ENCODE measurements around the gene SHKBP1. TPM values are rescaled to one million over a fixed set of nuclear protein-coding genes. Genes with fewer than 3 reads are reported as not detected.

Gene SHKBP1
- total and polyA plus RNA-seq, 2 of the 13 experiments (the other 11 are each of a cell fraction or from before 2014, with no cell fraction given), result 16.2 to 17.4 TPM

DNA sequence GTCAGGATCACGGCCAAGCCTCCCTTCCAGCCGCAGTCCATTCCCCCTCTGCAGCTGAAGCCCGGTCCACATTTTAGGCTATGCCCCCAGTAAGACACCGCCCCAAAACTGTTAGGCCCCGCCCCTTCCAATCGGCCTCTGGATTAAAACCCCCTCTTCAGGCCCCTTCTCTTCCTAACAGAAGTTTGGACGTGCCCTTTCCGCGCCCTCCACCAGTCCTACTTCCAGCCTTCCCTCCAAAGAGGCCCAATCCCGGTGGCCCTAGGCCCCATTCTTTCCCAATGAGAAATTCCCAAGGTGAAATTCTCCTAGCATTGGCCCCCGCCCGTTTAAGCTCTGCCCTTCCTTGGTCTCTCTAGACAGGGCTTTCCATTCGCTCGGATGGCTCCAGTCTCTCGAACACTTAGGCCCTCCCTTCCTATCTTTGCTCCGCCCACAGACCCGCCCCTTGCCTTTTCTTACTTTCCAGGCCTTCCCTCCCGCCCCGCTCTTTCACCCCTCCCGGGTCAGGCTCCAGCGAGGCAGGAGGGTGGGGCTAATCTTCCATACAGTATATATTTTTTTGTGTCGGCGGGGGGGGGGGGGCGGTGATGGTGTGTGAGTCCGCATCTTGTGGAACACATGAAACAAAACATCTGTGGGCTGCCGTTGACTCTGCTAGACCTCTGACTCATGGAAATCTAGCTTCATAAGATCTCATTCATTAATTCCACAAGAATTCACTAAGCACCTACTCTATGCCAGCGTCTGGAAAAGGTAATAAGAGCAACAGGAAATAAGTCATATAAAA is 38.1 kb downstream of the SHKBP1 start:
- in situ Hi-C loops (cut with HindIII; ENCODE audit: extremely low pct_ligation_motif_present, low pct_unique_long_range_greater_than_20kb), result no loop called here
- TF ChIP-seq, protein P1, sequence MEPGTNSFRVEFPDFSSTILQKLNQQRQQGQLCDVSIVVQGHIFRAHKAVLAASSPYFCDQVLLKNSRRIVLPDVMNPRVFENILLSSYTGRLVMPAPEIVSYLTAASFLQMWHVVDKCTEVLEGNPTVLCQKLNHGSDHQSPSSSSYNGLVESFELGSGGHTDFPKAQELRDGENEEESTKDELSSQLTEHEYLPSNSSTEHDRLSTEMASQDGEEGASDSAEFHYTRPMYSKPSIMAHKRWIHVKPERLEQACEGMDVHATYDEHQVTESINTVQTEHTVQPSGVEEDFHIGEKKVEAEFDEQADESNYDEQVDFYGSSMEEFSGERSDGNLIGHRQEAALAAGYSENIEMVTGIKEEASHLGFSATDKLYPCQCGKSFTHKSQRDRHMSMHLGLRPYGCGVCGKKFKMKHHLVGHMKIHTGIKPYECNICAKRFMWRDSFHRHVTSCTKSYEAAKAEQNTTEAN (CRISPR knock-in tag; conservative IDR thresholded peaks at IDR 0.05), result no peak
- TF ChIP-seq PCBP1 (IDR thresholded peaks at IDR 0.05; ENCODE audit: borderline replicate concordance, low read depth, low read length) (no peak), PRDM15 (CRISPR knock-in tag; IDR thresholded peaks at IDR 0.05) (peak; percentile 85), PAF1 (CRISPR knock-in tag; IDR thresholded peaks at IDR 0.05) (no peak), ZNF446 (CRISPR knock-in tag; IDR thresholded peaks at IDR 0.05) (no peak), ELF1 (CRISPR knock-in tag; IDR thresholded peaks at IDR 0.05) (no peak)
- intact Hi-C loops (cut with micrococcal nuclease; ENCODE audit: unreplicated experiment), result no loop called here

More for the DNA sequence above, 38.1 kb downstream of the SHKBP1 start:
- H2AFZ ChIP-seq (ENCODE audit: low read length), result no peak overlapping the region
- H3K9ac ChIP-seq (ENCODE audit: insufficient read depth, low read depth, low read length), result no peak overlapping the region
- no peaks in the 10 kb centered on the region for H3K79me2 ChIP-seq (ENCODE audit: insufficient read depth, low read length)
- FAIRE-seq (no peak), ATAC-seq (no peak), DNase-seq (ENCODE audit: low spot score) (no peak)
- peaks cover 2 to 46% of the 10 kb centered on the region in 2 experiments; a peak in 4 of 5 replicates for H3K27me3 ChIP-seq (ENCODE audit: control insufficient read depth in 1 of 2, insufficient read depth in 2 of 2, low read length in 2 of 2)
- no peaks in the 10 kb centered on the region for H3K9me3 ChIP-seq (ENCODE audit: low read length)
- BruUV-seq (replicated peaks), result no TSS peak
- peaks cover 29% of the 10 kb centered on the region for H3K4me1 ChIP-seq (ENCODE audit: insufficient read depth, low read length)
- H3K27ac ChIP-seq (ENCODE audit: extremely low read length, insufficient read depth, low read length), result no peak overlapping the region
- POLR2A ChIA-PET, result no interaction called here
- no peaks in the 10 kb centered on the region for H3K36me3 ChIP-seq (replicated peaks in 1 of 2; ENCODE audit: control insufficient read depth in 1 of 2, insufficient read depth in 2 of 2, low read length in 2 of 2)
- CTCF ChIA-PET (ENCODE audit: low intra/inter-chr PET ratio, low total read pairs), result no interaction called here
- no peak overlapping the region for H3K4me3 ChIP-seq (replicated peaks in 1 of 3; ENCODE audit: insufficient read depth in 1 of 3, low read depth in 2 of 3, low read length in 3 of 3)
- no peaks in the 10 kb centered on the region for H4K20me1 ChIP-seq (ENCODE audit: insufficient read depth, low read length)
- WGBS (ENCODE audit: low lambda C conversion rate), result 55% methylated on average over 27 of the region's 27 CpGs
- H3K4me2 ChIP-seq (ENCODE audit: low read depth, low read length), result peak overlapping the region; percentile 78
